ENCODE data around the gene OTX1. TPM values are rescaled to one million over a fixed set of nuclear protein-coding genes. Genes with fewer than 3 reads are reported as not detected.
A peak's percentile ranks its signal among the peaks of the same experiment; 100 is the strongest.

Gene OTX1
- total RNA-seq (not detected in 2 replicates), polyA plus RNA-seq (not detected in 2 replicates), polyA minus RNA-seq (0.17 TPM in 1 of 2 replicates, not detected in the other)
- total RNA-seq (2013): not detected

DNA sequence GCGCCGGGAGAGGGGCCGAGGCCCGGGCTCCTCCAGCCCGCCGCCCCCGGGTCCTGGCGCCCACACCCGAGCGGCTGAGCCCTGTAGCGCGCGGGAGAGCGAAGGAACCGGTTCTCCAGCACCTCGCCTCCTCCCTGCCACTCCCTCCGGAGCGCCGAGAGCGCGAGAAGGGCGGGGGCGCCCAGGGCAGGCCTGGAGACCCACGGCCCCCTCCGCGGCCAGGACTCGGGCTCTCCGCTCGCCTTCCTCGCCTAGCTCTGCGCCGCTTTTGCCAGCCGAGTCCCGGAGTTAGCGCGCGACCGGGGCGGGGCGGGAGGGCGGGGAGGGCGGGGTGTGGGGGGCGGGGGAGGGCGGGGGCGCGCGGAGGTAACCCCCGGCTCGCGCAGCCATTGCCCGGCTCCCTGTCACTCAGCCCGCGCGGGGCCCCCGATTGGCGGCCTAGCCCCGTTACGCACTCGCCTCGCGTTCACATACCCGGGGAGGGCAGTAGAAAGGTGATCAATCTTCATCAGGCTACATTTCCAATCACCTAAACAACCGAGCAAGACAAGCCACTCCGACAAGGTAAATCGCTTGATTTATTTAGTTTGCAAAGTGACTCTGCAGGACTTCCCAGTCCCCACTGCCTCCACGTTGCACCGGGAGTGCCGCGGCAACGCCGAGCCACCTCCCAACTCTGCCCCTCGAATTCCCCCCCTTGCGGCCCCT lies at the start of gene OTX1:
Gene OTX1, plus strand, starts transcription at position 497 of the 708 bp plus-strand sequence. CDS start 2,161 bp downstream, outside the sequence.
- peak; percentile 75 for ATAC-seq (ENCODE audit: low read depth)
- peaks cover 83% of the 10 kb centered on the region for H3K27me3 Mint-ChIP-seq
- Histone ChIP-seq H3K27me3 (replicated peaks in 1 of 4; ENCODE audit: control extremely low read depth in 1 of 4, control insufficient read depth in 3 of 4, insufficient read depth in 4 of 4, low read length in 3 of 4) (peaks cover 1 to 96% (median 85%) of the 10 kb centered on the region in 4 experiments), H3K4me2 (replicated peaks; ENCODE audit: low read depth, low read length, poor library complexity, severe bottlenecking) (peak within 1 kb of the TSS; percentile 84), H3K4me3 (ENCODE audit: control extremely low read depth in 1 of 5, extremely low read depth in 1 of 5, insufficient read depth in 1 of 5, low read depth in 2 of 5, low read length in 4 of 5) (peak within 1 kb of the TSS; percentile 47 to 66 (median 48)), H2AFZ (ENCODE audit: insufficient read depth, low read depth, low read length, poor library complexity, severe bottlenecking) (peak within 1 kb of the TSS; percentile 66), H3K9me3 (ENCODE audit: control extremely low read depth in 1 of 3, control insufficient read depth in 2 of 3, insufficient read depth in 1 of 3, low read length in 2 of 3) (peaks cover 0 to 69% (median 7%) of the 10 kb centered on the region in 3 donors), H3K36me3 (replicated peaks in 1 of 2; ENCODE audit: control extremely low read depth in 1 of 2, control insufficient read depth in 1 of 2, extremely low read depth in 1 of 2, insufficient read depth in 2 of 2, low read length in 1 of 2) (no peaks in the 10 kb centered on the region), H3K79me2 (ENCODE audit: control insufficient read depth, insufficient read depth, low read length) (no peaks in the 10 kb centered on the region), H4K20me1 (ENCODE audit: control insufficient read depth, insufficient read depth, low read length, poor library complexity, severe bottlenecking) (peaks cover 10% of the 10 kb centered on the region), H3K27ac (ENCODE audit: low read length in 2 of 2) (no peak within 1 kb of the TSS), H3K9ac (ENCODE audit: low read length) (peak within 1 kb of the TSS; percentile 67), H3K4me1 (ENCODE audit: control insufficient read depth in 2 of 2, insufficient read depth in 2 of 2, low read length in 2 of 2) (peaks cover 84 to 86% of the 10 kb centered on the region in 2 donors)
- DNase-seq: peak; percentile 66
- ChIA-PET POLR2A (no interaction called here), CTCF (no interaction called here)
- TF ChIP-seq, protein P1, sequence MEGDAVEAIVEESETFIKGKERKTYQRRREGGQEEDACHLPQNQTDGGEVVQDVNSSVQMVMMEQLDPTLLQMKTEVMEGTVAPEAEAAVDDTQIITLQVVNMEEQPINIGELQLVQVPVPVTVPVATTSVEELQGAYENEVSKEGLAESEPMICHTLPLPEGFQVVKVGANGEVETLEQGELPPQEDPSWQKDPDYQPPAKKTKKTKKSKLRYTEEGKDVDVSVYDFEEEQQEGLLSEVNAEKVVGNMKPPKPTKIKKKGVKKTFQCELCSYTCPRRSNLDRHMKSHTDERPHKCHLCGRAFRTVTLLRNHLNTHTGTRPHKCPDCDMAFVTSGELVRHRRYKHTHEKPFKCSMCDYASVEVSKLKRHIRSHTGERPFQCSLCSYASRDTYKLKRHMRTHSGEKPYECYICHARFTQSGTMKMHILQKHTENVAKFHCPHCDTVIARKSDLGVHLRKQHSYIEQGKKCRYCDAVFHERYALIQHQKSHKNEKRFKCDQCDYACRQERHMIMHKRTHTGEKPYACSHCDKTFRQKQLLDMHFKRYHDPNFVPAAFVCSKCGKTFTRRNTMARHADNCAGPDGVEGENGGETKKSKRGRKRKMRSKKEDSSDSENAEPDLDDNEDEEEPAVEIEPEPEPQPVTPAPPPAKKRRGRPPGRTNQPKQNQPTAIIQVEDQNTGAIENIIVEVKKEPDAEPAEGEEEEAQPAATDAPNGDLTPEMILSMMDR (IDR thresholded peaks at IDR 0.05): no peak
- TF ChIP-seq EZH2 (IDR thresholded peaks at IDR 0.05; ENCODE audit: borderline replicate concordance, insufficient read depth, low read depth, low read length, poor library complexity, severe bottlenecking): peak; percentile 37
- H3K9me3 Mint-ChIP-seq (ENCODE audit: insufficient read depth): no peaks in the 10 kb centered on the region
- peak within 1 kb of the TSS; percentile 85 for H3K4me3 Mint-ChIP-seq
- H3K27ac Mint-ChIP-seq: peak within 1 kb of the TSS; percentile 7
- intact Hi-C loops (cut with micrococcal nuclease): loop anchor here (5.0 kb wide), 1 partner anchor 343 kb away; the partner anchor contains the start of gene EHBP1
- WGBS (ENCODE audit: insufficient coverage): under 1% methylated on average over 51 of the region's 73 CpGs
- peaks cover 71% of the 10 kb centered on the region for H3K4me1 Mint-ChIP-seq

DNA sequence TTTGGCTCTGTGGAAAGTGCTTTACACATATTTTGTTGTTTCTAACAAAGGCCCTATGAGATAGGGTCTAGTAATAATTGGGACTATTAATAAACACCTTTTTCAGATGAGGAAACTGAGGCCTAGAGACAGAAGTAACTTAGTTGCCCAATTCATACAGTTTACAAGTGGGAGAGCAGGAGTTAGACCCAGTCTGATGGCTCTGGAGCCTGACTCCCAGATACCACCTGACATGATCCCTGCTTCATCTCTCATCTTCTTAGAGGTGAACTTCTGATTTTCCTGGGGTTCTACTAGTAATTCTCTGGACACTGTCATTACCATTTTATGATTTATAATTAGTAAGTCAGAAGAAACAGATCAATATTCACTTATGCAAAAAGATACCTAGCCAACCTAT lies 49.1 kb upstream of the OTX1 start:
- TF ChIP-seq, protein P1 (IDR thresholded peaks at IDR 0.05): no peak
- no peak for TF ChIP-seq EZH2 (IDR thresholded peaks at IDR 0.05; ENCODE audit: borderline replicate concordance, insufficient read depth, low read depth, low read length, poor library complexity, severe bottlenecking)
- H3K27me3 ChIP-seq (replicated peaks in 1 of 4; ENCODE audit: control extremely low read depth in 1 of 4, control insufficient read depth in 3 of 4, insufficient read depth in 4 of 4, low read length in 3 of 4): no peaks in the 10 kb centered on the region
- H3K27ac Mint-ChIP-seq: no peak overlapping the region
- no peaks in the 10 kb centered on the region for H3K9me3 ChIP-seq (ENCODE audit: control extremely low read depth in 1 of 3, control insufficient read depth in 2 of 3, insufficient read depth in 1 of 3, low read length in 2 of 3)
- no peaks in the 10 kb centered on the region for H3K79me2 ChIP-seq (ENCODE audit: control insufficient read depth, insufficient read depth, low read length)
- no peaks in the 10 kb centered on the region for H3K4me1 Mint-ChIP-seq
- H4K20me1 ChIP-seq (ENCODE audit: control insufficient read depth, insufficient read depth, low read length, poor library complexity, severe bottlenecking): no peaks in the 10 kb centered on the region
- ATAC-seq (ENCODE audit: low read depth): no peak
- ChIA-PET CTCF (no interaction called here), POLR2A (no interaction called here)
- H3K4me3 Mint-ChIP-seq: no peak overlapping the region
- H3K9me3 Mint-ChIP-seq (ENCODE audit: insufficient read depth): peaks cover 2% of the 10 kb centered on the region
- intact Hi-C loops (cut with micrococcal nuclease): no loop called here
- H3K27ac ChIP-seq (ENCODE audit: low read length in 2 of 2): no peak overlapping the region
- H3K4me1 ChIP-seq (ENCODE audit: control insufficient read depth in 2 of 2, insufficient read depth in 2 of 2, low read length in 2 of 2): no peaks in the 10 kb centered on the region
- no peak overlapping the region for H3K9ac ChIP-seq (ENCODE audit: low read length)
- H3K36me3 ChIP-seq (replicated peaks in 1 of 2; ENCODE audit: control extremely low read depth in 1 of 2, control insufficient read depth in 1 of 2, extremely low read depth in 1 of 2, insufficient read depth in 2 of 2, low read length in 1 of 2): no peaks in the 10 kb centered on the region
- H3K27me3 Mint-ChIP-seq: no peaks in the 10 kb centered on the region
- no peak for DNase-seq
- H2AFZ ChIP-seq (ENCODE audit: insufficient read depth, low read depth, low read length, poor library complexity, severe bottlenecking): no peak overlapping the region
- no peak overlapping the region for H3K4me3 ChIP-seq (ENCODE audit: control extremely low read depth in 1 of 5, extremely low read depth in 1 of 5, insufficient read depth in 1 of 5, low read depth in 2 of 5, low read length in 4 of 5)
- H3K4me2 ChIP-seq (replicated peaks; ENCODE audit: low read depth, low read length, poor library complexity, severe bottlenecking): no peak overlapping the region

Data from B cell (primary cell).